Measurements from ENCODE around the gene HMGN3.
"Not testable (repeated sequence)": the region's sequence is repeated elsewhere in the genome, so short reads cannot be mapped to it uniquely, and the experiment has no call there.

HMGN3 gene

GRCh38 chr6:79234150-79235022 is at the start of gene HMGN3:
Gene HMGN3, minus strand, starts transcription at chr6:79234682.
- DNase-seq (ENCODE audit: low spot score): peak; percentile 95

- no peak for DNase-seq (ENCODE audit: low spot score)
Measured at GRCh38 chr6:79280756-79281155, 46.3 kb upstream of the HMGN3 start.

- no peak for DNase-seq (ENCODE audit: low spot score)
Measured at GRCh38 chr6:79277109-79277508, 42.6 kb upstream of the HMGN3 start.

GRCh38 chr6:79269877-79270276 is 35.4 kb upstream of the HMGN3 start:
- no peak for DNase-seq (ENCODE audit: low spot score)

- DNase-seq (ENCODE audit: low spot score): no peak
Measured at GRCh38 chr6:79267128-79267527, 32.6 kb upstream of the HMGN3 start.

GRCh38 chr6:79266051-79266450 is 31.6 kb upstream of the HMGN3 start:
- DNase-seq (ENCODE audit: low spot score): no peak

- no peak for DNase-seq (ENCODE audit: low spot score)
Measured at GRCh38 chr6:79263359-79263758, 28.9 kb upstream of the HMGN3 start.

GRCh38 chr6:79261666-79262065 is 27.2 kb upstream of the HMGN3 start:
- DNase-seq (ENCODE audit: low spot score): no peak

GRCh38 chr6:79260772-79261171 is 26.3 kb upstream of the HMGN3 start:
- no peak for DNase-seq (ENCODE audit: low spot score)

GRCh38 chr6:79257381-79258205 is 23.1 kb upstream of the HMGN3 start:
- DNase-seq (ENCODE audit: low spot score): no peak

- DNase-seq (ENCODE audit: low spot score): not testable (repeated sequence)
Measured at GRCh38 chr6:79256770-79257169, 22.3 kb upstream of the HMGN3 start.

- not testable (repeated sequence) for DNase-seq (ENCODE audit: low spot score)
Measured at GRCh38 chr6:79255086-79255485, 20.6 kb upstream of the HMGN3 start.

- no peak for DNase-seq (ENCODE audit: low spot score)
Measured at GRCh38 chr6:79250559-79250958, 16.1 kb upstream of the HMGN3 start.

GRCh38 chr6:79250107-79250514 is 15.6 kb upstream of the HMGN3 start:
- no peak for DNase-seq (ENCODE audit: low spot score)

- no peak for DNase-seq (ENCODE audit: low spot score)
Measured at GRCh38 chr6:79249136-79249535, 14.7 kb upstream of the HMGN3 start.

GRCh38 chr6:79246891-79247290 is 12.4 kb upstream of the HMGN3 start:
- no peak for DNase-seq (ENCODE audit: low spot score)

GRCh38 chr6:79241228-79241627 is 6.7 kb upstream of the HMGN3 start:
- no peak for DNase-seq (ENCODE audit: low spot score)

- no peak for DNase-seq (ENCODE audit: low spot score)
Measured at GRCh38 chr6:79240509-79240908, 6.0 kb upstream of the HMGN3 start.

- no peak for DNase-seq (ENCODE audit: low spot score)
Measured at GRCh38 chr6:79239536-79240168, 5.2 kb upstream of the HMGN3 start.

GRCh38 chr6:79238919-79239318 is 4.4 kb upstream of the HMGN3 start:
- DNase-seq (ENCODE audit: low spot score): no peak

- DNase-seq (ENCODE audit: low spot score): no peak
Measured at GRCh38 chr6:79236711-79237110, 2.2 kb upstream of the HMGN3 start.

- peak; percentile 90 for DNase-seq (ENCODE audit: low spot score)
Measured at GRCh38 chr6:79233611-79234149, 802 bp downstream of the HMGN3 start.

Measured in ecto neural progenitor cell (in vitro differentiated cells).